CD4-positive, alpha-beta T cell treated with Interleukin-4 for 4 hours (primary cell): Measurements from ENCODE around the gene PPP1R3A.

ENCODE experiments used
- DNase-seq: peaks from one replicate; pipeline ENCODE4 v3.0.0-alpha.2; 2020

Gene PPP1R3A

GRCh38 chr7:113880559-113880958, 38.2 kb downstream of the PPP1R3A start:
- DNase-seq: no peak

- no peak for DNase-seq
Observed at GRCh38 chr7:113878394-113878992, 40.3 kb downstream of the PPP1R3A start.

GRCh38 chr7:113875224-113875623, 43.6 kb downstream of the PPP1R3A start:
- DNase-seq: no peak

GRCh38 chr7:113873554-113874151, 45.2 kb downstream of the PPP1R3A start:
- no peak for DNase-seq

GRCh38 chr7:113872981-113873380, 45.8 kb downstream of the PPP1R3A start:
- DNase-seq: no peak

- DNase-seq: no peak
Observed at GRCh38 chr7:113867325-113867724, 51.5 kb downstream of the PPP1R3A start.

GRCh38 chr7:113856010-113856409, 62.8 kb downstream of the PPP1R3A start:
- DNase-seq: no peak

- no peak for DNase-seq
Observed at GRCh38 chr7:113840954-113841353, 77.9 kb downstream of the PPP1R3A start.

GRCh38 chr7:113835367-113835766, 83.4 kb downstream of the PPP1R3A start:
- no peak for DNase-seq

GRCh38 chr7:113832196-113832745, 86.5 kb downstream of the PPP1R3A start:
- DNase-seq: no peak

GRCh38 chr7:113831556-113831955, 87.3 kb downstream of the PPP1R3A start:
- no peak for DNase-seq

GRCh38 chr7:113828581-113828980, 90.2 kb downstream of the PPP1R3A start:
- DNase-seq: no peak
